Endothelial cell (in vitro differentiated cells): ENCODE measurements around the gene TPRG1L. TPM values are rescaled to one million over a fixed set of nuclear protein-coding genes. Genes with fewer than 3 reads are reported as not detected.

ENCODE experiments used
- DNase-seq: peaks from one replicate; pipeline ENCODE4 v3.0.0; 2021; ENCODE audit warnings: low spot score
- H3K27ac Mint-ChIP-seq: one replicate; pipeline ENCODE4 v1.8.0; 2021; ENCODE audit warnings: mixed read lengths, inconsistent platforms; ENCODE audit not compliant: unreplicated experiment
- H3K27me3 Mint-ChIP-seq: one replicate; pipeline ENCODE4 v1.8.0; 2021; ENCODE audit warnings: mild to moderate bottlenecking, moderate library complexity, mixed read lengths, inconsistent platforms; ENCODE audit not compliant: unreplicated experiment
- H3K36me3 Mint-ChIP-seq: one replicate; pipeline ENCODE4 v1.8.0; 2021; ENCODE audit warnings: mild to moderate bottlenecking, low read depth, mixed read lengths, inconsistent platforms; ENCODE audit not compliant: unreplicated experiment
- H3K4me1 Mint-ChIP-seq: one replicate; pipeline ENCODE4 v1.8.0; 2021; ENCODE audit warnings: mild to moderate bottlenecking, mixed read lengths, inconsistent platforms; ENCODE audit not compliant: unreplicated experiment
- H3K4me3 Mint-ChIP-seq: one replicate; pipeline ENCODE4 v1.8.0; 2021; ENCODE audit warnings: mild to moderate bottlenecking, mixed read lengths, inconsistent platforms; ENCODE audit not compliant: unreplicated experiment
- H3K9me3 Mint-ChIP-seq: one replicate; pipeline ENCODE4 v1.8.0; 2021; ENCODE audit warnings: mixed read lengths, inconsistent platforms; ENCODE audit not compliant: unreplicated experiment
- CTCF ChIP-seq: fragments of 200-600 bp; sonication (generic); IDR thresholded peaks from one replicate; pipeline ENCODE4 v1.5.0; 2021; ENCODE audit warnings: antibody characterized with exemption; ENCODE audit not compliant: unreplicated experiment
- total RNA-seq: library from RNA; stranded (reverse); fragmentation: NEBNext Ultra II Directional; extraction: Animal tissue kit (Norgen Biotek cat#: 25700); gene quantifications from one replicate; pipeline ENCODE4 v1.2.1, GENCODE V29; 2021; ENCODE audit not compliant: unreplicated experiment

TPRG1L gene
- total RNA-seq, 1 donor from 2014 or later = 35.2 TPM

GRCh38 chr1:3629561-3630160 is 4.8 kb downstream of the TPRG1L start:
- H3K27me3 Mint-ChIP-seq = peaks cover 1% of the 10 kb centered on the region
- TF ChIP-seq CTCF = no peak
- no peak overlapping the region for H3K4me3 Mint-ChIP-seq
- no peak overlapping the region for H3K27ac Mint-ChIP-seq
- peaks cover 22% of the 10 kb centered on the region for H3K36me3 Mint-ChIP-seq
- H3K9me3 Mint-ChIP-seq = no peaks in the 10 kb centered on the region
- DNase-seq = no peak
- peaks cover 5% of the 10 kb centered on the region for H3K4me1 Mint-ChIP-seq

- Mint-ChIP-seq H3K36me3 (peaks cover 23% of the 10 kb centered on the region), H3K27ac (no peak overlapping the region), H3K4me1 (peaks cover 5% of the 10 kb centered on the region), H3K4me3 (no peak overlapping the region), H3K27me3 (peaks cover 1% of the 10 kb centered on the region), H3K9me3 (no peaks in the 10 kb centered on the region)
- DNase-seq = no peak
- no peak for TF ChIP-seq CTCF
Observed at GRCh38 chr1:3630161-3630611, 5.4 kb downstream of the TPRG1L start.

GRCh38 chr1:3630914-3631313 is 6.1 kb downstream of the TPRG1L start:
- DNase-seq = no peak
- peaks cover 26% of the 10 kb centered on the region for H3K36me3 Mint-ChIP-seq
- no peak overlapping the region for H3K4me3 Mint-ChIP-seq
- peaks cover 1% of the 10 kb centered on the region for H3K27me3 Mint-ChIP-seq
- no peaks in the 10 kb centered on the region for H3K9me3 Mint-ChIP-seq
- H3K4me1 Mint-ChIP-seq = peaks cover 1% of the 10 kb centered on the region
- no peak overlapping the region for H3K27ac Mint-ChIP-seq
- TF ChIP-seq CTCF = no peak

GRCh38 chr1:3631320-3632260 is 6.8 kb downstream of the TPRG1L start:
- Mint-ChIP-seq H3K27ac (no peak overlapping the region), H3K4me1 (no peaks in the 10 kb centered on the region), H3K27me3 (peaks cover 3% of the 10 kb centered on the region), H3K9me3 (no peaks in the 10 kb centered on the region), H3K4me3 (no peak overlapping the region), H3K36me3 (peaks cover 31% of the 10 kb centered on the region)
- no peak for TF ChIP-seq CTCF
- no peak for DNase-seq

- Mint-ChIP-seq H3K27me3 (peaks cover 3% of the 10 kb centered on the region), H3K27ac (no peak overlapping the region), H3K4me1 (no peaks in the 10 kb centered on the region), H3K9me3 (no peaks in the 10 kb centered on the region), H3K4me3 (no peak overlapping the region), H3K36me3 (peaks cover 36% of the 10 kb centered on the region)
- DNase-seq = no peak
- TF ChIP-seq CTCF = no peak
Observed at GRCh38 chr1:3632298-3632697, 7.5 kb downstream of the TPRG1L start.
